ENCODE measurements around the gene CACNG1.

Gene CACNG1

GRCh38 chr17:67052720-67053437 is 8.5 kb downstream of the CACNG1 start:
- DNase-seq: no peak

DNA sequence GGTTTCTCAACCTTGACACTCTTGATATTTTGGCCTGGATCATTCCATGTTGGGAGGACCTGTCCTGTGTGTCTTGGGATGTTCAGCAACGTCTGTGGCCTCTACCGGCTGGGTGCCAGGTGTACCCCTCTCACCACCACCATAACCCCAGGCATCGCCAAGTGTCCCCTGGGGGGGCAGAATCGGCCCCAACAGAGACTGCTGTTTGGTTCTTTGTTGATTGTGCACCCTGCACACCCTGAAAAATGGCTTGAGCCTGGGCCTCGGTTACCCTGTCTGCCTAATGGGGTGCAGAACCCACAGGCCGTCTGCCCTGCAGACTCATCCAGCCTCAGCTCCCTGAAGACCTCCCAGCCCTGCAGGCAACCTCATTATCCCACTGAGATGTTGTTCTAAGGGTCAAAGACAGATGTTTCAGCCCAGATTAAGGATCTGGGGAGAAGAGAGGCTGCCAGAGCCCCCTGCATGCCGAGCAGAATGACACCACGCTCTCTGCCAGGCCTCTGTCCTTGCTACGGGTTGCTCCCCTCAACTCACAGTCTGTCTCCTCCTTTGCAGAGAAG is 9.2 kb downstream of the CACNG1 start:
- DNase-seq: no peak

GRCh38 chr17:67054011-67054591 is 9.7 kb downstream of the CACNG1 start:
- DNase-seq: no peak

GRCh38 chr17:67054608-67055007 is 10.3 kb downstream of the CACNG1 start:
- DNase-seq: no peak

DNA sequence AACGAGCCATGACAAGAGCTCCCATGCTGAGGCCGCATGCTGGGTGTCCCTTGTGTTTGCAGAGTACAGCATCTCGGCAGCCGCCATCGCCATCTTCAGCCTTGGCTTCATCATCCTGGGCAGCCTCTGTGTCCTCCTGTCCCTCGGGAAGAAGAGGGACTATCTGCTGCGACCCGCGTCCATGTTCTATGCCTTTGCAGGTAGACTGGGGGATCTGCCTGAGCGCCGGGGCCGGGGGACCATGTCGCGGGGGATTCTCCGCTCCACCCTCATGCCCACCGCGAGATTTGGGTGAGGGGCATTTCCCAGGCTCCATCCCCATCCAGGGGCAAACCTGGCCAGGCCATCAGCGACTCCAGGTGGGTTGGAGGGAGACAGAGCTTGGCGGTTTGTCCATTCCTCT is 10.7 kb downstream of the CACNG1 start:
- no peak for DNase-seq

DNA sequence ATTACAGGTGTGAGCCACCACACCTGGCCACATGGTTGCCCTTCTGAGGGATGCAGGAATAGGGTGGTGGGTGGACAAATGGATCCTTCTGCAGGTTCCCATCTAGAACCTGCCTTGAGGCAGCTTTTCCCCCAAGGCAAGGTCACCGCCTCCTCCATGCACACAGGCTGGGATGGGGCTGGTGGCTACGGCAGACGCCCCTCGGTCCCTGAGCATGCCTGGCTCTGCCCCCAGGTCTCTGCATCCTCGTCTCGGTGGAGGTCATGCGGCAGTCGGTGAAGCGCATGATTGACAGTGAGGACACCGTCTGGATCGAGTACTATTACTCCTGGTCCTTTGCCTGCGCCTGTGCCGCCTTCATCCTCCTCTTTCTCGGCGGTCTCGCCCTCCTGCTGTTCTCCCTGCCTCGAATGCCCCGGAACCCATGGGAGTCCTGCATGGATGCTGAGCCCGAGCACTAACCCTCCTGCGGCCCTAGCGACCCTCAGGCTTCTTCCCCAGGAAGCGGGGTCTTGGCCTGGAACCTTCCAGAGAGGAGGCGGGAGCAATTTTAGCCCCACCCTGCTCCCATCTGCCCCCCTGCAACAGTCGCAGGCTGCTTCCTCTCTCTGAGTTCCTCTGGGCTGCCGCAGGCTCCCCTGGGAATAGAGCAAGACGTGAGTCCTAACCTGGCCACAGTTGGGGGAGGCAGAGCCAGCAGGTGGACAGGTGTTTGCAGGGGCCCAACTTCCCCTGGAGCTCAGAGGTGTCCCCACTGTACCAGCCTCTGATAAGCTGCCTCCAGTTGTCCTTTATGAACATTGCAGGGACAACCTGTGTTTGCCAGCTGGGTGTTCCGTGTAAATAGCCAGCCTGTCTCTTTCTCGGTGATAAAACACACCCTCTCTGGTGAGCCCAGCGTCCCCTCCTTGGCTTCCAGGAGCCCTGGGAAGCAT is 11.7 kb downstream of the CACNG1 start:
- no peak for DNase-seq

- no peak for DNase-seq
Measured at GRCh38 chr17:67056746-67057490, 12.6 kb downstream of the CACNG1 start.

- DNase-seq: no peak
Measured at GRCh38 chr17:67058036-67058435, 13.7 kb downstream of the CACNG1 start.

- no peak for DNase-seq
Measured at GRCh38 chr17:67059372-67059771, 15.0 kb downstream of the CACNG1 start.

- no peak for DNase-seq
Measured at GRCh38 chr17:67063141-67063540, 18.8 kb downstream of the CACNG1 start.

DNA sequence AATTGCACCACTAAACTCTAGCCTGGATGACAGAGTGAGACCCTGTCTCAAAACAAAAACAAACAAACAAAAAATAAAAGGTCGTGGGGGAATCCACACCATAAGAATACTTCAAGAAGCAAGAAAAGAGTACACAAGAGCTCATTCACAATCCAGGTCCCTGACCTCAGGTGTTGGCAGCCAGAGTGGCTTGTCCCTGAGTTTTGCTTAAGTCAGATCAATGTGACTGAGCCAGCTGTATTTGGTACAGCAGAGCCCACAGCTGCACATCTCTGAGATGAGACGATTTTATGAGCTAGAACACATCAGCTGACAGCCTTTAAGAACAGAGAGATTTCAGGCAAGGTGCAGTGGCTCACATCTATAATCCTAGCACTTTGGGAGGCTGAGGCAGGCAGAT is 22.4 kb downstream of the CACNG1 start:
- no peak for DNase-seq

GRCh38 chr17:67067571-67068482 is 23.5 kb downstream of the CACNG1 start:
- no peak for DNase-seq

GRCh38 chr17:67068999-67069398 is 24.6 kb downstream of the CACNG1 start:
- DNase-seq: no peak

DNA sequence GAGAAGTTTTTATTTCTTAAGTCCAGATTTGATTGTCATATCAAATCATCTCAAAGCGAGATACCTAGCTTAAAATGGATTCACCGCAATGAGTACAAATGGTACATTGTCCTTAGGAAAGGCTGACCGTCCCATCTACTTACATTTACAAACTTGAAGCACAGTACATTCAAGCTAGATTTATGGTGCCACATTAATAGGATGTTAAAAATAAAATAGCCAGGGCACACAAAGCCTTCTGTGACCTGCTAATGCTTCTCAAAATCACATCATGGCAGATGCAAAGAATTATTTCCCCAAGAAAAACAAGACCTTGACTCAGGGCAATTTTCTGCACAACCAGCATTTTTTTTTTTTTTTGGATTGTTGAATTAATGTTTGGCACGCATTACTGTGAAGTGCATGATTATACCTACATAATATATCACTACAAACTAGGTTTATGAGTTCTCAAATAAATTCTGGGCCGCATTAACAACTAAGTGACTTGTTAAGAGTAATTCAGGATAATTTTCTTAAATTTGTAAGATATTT is 25.3 kb downstream of the CACNG1 start:
- DNase-seq: no peak

DNA sequence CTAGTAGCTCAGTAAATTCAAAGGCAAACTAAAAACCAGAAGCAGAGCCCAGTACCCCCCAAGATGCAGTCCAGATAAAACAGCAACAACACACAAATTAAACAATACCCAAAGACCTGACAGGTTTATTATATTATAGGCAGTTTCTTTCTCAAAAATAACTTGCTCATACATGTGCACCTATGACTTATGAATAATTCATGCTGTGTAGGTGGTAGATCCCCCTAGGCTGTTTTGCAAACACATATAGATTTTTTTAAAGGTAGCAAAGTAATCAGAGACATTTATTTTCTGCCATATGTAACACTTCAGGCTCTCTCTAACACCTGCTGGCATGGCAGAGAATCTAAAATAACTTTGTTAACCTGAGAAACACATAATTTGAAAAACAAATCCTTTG is 27.2 kb downstream of the CACNG1 start:
- DNase-seq: no peak

GRCh38 chr17:67072885-67073284 is 28.5 kb downstream of the CACNG1 start:
- DNase-seq: no peak

- peak; percentile 8 for DNase-seq
Measured at GRCh38 chr17:67074781-67075180, 30.4 kb downstream of the CACNG1 start.

DNA sequence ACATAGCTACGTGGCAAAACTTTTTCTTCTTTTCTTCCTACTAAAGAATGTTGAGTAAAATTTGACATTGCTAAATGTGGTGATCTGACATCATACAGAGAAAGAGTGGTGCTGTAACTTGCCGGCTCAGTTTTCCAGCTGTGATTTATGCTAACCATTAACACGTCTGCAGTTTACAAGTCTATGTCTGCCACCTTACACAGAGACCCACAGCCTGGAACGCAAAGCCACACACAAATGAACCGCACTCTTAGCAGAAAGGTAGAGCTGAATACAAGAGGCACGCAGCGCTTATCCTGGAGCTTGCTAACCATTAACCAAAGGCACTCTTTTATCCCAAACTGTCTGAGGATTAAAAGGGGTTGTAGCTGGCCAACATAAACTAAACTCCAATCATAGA is 31.9 kb downstream of the CACNG1 start:
- peak; percentile 72 for DNase-seq

DNA sequence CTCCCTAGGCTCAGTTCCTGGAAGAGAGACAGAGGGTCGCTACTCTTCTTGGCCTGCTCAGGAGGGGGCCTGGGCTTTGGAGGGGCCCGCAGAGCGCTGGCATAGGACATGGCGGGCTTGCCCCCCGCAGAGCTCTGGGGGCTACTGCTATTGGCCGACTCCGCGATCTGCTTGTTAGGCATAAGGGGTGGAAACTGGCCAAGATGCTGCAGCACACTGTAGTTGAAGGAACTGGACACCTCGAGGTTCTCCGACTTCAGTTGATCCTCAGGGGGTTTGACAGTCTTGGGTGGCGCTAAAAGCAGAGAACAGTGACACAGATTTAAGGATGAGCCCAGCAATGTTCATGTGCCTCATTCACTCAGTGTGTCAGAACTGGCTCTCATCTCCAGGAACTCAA is 33.9 kb downstream of the CACNG1 start:
- no peak for DNase-seq

DNA sequence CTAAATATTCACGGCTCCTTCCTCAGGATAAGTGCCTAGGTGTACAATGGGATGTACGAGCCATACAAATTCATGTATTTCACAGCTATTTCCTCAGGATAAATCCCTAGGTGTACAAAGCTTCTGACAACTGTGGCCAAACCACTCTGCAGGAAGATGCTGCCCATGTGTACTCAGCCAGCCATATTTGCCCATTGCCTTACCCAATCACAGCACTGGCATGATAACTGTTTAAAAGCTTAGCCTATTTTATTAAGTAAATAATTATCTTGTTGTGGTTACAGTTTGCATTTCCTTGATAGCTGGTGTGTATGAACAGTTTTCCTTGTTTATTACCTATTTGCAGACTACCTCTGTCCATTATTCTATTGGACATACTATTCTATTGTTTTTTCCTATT is 35.1 kb downstream of the CACNG1 start:
- no peak for DNase-seq

DNA sequence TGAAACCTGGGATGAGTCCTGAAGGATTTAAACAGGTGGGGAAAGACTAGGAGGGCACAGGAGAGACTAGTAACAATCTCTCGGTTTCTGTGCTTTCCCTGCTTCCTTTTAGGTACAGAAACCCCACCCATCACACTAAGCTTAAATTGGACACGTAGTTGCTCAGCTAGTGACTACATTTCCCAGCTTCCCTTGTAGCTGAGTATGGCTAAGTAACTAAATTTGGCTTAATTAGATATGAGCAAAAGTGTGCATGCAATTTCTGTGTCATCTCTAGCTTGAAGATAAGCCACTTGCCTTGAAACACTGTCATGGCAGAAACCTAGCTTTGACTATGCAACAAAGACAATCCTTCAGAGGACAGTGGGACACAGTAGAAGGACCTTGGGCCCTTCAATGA is 36.5 kb downstream of the CACNG1 start:
- DNase-seq: no peak

Data from kidney glomerular epithelial cell (primary cell).